H1 (cell line): ENCODE results near the gene CHD6. TPM values are rescaled to one million over a fixed set of nuclear protein-coding genes. Genes with fewer than 3 reads are reported as not detected.

ENCODE experiments used
- BCL11A ChIP-seq, 2 experiments: IDR thresholded peaks; one replicate each; pipeline ENCODE4 v1.6.1; 2011; ENCODE audit warnings: low read depth in 2 of 2, low read length in 2 of 2, mild to moderate bottlenecking in 2 of 2
- NRF1 ChIP-seq: IDR thresholded peaks from 2 replicates; pipeline ENCODE4 v1.6.1; 2011; ENCODE audit warnings: mild to moderate bottlenecking, low read depth, low read length, improper control_type of control experiment
- polyA plus RNA-seq, 7 experiments: library from polyadenylated mRNA; depleted of rRNA in 3 of 7; stranded (reverse) in 5 of 7; unstranded in 2 of 7; fragments of >200 nt in 5 of 7; fragments of 200-250 nt in 2 of 7; gene quantifications; 1 replicate in 5 of 7; 2 replicates in 1 of 7; 4 replicates in 1 of 7; pipeline versions ENCODE4 v1.2.1 to v1.2.3, GENCODE V29; 2011 to 2013; ENCODE audit warnings: missing spikeins in 2 of 7, mixed read lengths in 2 of 7
- total RNA-seq: library from RNA; stranded (reverse); fragmentation: NEBNext Ultra II Directional; extraction: Animal tissue kit (Norgen Biotek cat#: 25700); gene quantifications from 2 replicates; pipeline ENCODE4 v1.2.1, GENCODE V29; 2021

The CHD6 gene
- total and polyA plus RNA-seq, 2 of the 8 experiments (the other 6 are each of a cell fraction or from before 2014, with no cell fraction given) = 11.1 to 62.9 TPM

DNA sequence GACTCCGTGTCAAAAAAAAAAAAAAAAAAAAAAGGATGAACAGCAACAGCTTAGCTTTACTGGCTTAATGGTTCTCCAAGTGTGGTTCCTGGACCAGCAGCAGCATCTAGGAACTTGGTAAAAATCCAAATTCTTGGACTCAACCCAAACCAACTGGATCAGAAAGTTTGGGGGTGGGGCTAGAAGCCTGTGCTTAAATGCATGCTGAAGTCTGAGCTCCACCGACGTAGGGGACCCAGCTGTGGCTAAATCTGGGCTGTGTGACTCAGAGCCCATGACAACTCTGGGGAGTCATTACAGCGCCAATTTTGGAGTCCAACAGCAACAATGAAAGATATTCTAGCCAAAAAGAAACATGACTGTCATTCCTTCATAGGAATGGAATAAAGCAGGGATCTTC, 13.6 kb upstream of the CHD6 start (continued):
- TF ChIP-seq NRF1 = no peak
- no peak for TF ChIP-seq BCL11A (IDR thresholded peaks at IDR 0.05; ENCODE audit: low read depth in 2 of 2, low read length in 2 of 2)
